SKM-1 treated with dmso at 0.1 percent for 144 hours (cell line): ENCODE data around the gene SIPA1L3.

ENCODE experiments used
- DNase-seq: peaks from one replicate; lab custom pipeline; 2025; ENCODE audit not compliant: unreplicated experiment; lab: John Stamatoyannopoulos, UW

Gene SIPA1L3

GRCh38 chr19:38036707-38037611 lies 130.0 kb downstream of the SIPA1L3 start:
- DNase-seq = no peak

DNA sequence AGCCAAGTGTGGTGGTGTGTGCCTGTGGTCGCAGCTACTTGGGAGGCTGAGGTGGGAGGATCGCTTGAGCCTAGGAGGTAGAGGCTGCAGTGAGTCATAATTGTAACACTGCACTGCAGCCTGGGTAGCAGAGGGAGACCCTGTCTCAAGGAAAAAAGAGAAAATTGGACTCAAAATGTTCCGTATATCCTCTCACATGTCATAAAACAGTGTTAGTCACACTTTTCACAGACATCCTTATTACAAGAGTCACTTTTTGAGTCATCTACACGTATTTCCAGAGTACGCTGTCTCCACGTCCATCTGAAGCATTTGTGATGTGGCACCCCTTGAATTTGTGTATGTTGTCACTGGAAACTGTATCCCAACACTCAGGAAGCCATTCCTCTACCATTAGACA lies 133.0 kb downstream of the SIPA1L3 start:
- no peak for DNase-seq

DNA sequence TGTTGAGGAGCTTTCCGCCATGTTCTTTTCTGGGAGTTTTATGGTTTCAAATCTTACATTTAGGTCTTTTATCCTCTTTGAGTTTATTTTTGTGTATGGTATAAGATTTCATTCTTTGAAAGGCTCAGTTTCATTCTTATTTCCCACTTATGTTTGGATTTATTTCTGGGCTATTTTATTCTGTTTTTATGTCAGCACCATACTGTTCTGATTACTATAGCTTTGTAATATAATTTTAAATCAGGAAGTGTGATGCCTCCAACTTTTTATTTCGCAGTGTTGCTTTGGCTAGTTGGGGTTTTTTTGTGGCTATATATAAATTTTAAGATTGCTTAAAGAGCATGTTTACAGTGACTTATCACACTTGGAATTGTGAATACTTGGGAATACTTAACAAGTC lies 135.1 kb downstream of the SIPA1L3 start:
- DNase-seq = no peak

GRCh38 chr19:38043649-38044144 lies 136.7 kb downstream of the SIPA1L3 start:
- no peak for DNase-seq

- no peak for DNase-seq
Measured at GRCh38 chr19:38044267-38045111, 137.5 kb downstream of the SIPA1L3 start.

DNA sequence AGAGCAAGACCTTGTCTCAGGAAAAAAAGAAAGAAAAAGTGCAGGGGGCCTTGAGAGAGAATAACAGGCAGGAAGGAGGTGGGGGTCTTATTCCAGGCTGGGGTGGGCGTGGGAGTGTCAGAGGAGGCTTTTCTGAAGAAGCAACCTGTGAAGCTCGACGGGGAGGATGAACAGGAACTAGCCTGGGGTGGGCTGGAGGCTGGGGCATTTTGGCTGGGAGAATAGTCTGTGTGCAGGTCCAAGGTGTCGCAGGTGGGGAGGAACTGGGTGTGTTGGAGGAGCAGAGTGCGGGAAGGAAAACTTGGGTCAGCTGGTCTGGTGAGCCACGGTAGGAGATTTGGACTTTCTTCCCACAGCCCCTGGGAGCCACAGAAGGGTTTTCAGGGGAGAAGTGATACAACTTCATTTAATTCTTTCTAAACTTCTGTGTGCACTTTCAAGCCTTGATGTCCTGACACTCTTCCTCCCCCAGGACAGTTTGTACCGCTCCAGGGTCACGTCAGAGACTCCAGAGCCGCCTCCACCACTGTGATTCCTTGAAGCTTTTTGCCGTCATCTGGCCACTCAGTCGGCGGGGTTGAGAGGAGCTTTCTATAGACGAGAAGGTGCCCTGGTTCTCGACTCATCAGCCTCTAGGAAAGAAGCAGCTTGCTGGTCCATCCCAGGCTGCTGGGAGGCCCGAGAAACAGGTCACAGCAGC lies 138.7 kb downstream of the SIPA1L3 start:
- no peak for DNase-seq

DNA sequence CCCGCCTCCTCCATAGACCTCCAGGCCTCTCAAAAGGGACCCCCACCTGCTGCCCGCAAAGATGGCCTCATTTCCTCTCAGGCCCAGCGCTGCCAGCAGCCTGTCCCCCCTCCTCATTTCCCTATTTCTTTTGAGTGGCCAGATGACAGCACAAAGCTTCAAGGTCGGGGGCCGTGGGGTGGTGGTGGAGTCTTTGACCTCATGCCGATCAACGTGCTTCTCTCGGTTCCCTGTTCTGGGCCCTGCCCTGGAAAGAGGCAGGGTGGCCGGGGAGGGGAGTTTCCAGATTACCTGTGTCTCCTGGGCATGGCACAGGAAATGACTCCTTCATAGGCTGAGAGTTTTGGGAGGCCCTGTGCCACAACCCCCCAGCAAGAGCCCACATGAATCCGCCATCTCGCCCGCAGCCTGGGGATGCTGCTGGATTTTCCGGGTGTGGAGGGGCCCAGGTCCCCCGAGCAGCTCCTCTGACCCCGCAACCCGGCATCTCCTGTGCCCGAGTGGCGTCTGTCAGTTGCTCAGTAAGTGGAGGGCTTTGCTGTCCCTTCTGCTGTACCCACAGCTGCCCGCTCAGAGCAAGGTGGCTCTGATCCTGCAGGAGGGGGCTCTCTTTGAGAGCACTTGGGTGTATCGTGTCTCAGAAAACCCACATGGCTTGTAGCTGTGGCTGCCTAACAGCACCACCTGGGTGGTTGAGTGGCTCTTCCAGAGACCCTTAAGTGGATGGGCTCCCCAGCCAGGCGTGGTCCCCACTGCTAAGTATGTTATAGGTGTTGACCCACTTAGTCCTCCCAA lies 139.4 kb downstream of the SIPA1L3 start:
- DNase-seq = no peak

DNA sequence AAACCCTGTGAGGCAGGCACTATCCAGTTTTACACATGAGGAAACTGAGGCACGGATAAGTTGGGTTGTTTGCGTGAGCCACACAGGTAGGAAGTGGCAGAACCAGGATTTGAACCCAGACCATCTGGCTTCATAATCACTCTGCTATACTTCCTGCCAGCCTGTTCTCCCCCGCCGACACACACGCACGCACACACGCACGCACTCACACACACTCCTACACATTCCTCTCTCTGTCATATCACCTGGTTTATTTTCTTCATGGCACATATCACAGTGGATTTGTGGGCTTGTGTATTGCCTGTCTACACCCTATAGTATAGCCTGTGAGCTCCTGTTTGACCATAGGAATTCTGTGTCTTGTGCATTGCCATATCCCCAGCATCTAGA lies 140.0 kb downstream of the SIPA1L3 start:
- DNase-seq = no peak

- no peak for DNase-seq
Measured at GRCh38 chr19:38047641-38048040, 140.6 kb downstream of the SIPA1L3 start.

GRCh38 chr19:38049105-38049649 lies 142.2 kb downstream of the SIPA1L3 start:
- peak; percentile 81 for DNase-seq

- no peak for DNase-seq
Measured at GRCh38 chr19:38055010-38055409, 148.0 kb downstream of the SIPA1L3 start.

- no peak for DNase-seq
Measured at GRCh38 chr19:38055655-38056521, 148.9 kb downstream of the SIPA1L3 start.

- no peak for DNase-seq
Measured at GRCh38 chr19:38056646-38057045, 149.6 kb downstream of the SIPA1L3 start.

GRCh38 chr19:38057959-38058690 lies 151.1 kb downstream of the SIPA1L3 start:
- no peak for DNase-seq

GRCh38 chr19:38059897-38060296 lies 152.9 kb downstream of the SIPA1L3 start:
- no peak for DNase-seq

DNA sequence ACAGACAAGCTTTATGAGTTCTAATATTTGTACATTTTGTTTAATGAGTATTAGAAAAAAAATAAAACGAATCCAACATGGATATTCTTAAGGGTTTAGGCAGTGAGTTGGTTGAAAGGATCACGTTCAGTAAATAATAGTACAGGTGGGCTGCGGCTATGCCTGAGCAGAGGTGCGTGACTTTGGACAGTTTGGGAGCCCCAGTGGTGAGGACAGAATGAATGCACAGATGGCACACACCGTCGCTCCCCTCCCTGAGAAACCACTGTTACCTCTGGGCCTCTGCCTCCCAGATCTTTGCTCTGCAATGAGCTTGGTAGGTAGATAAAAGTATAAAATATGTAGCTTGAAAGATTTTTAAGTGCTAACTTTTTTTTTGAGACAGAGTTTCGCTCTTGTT lies 153.3 kb downstream of the SIPA1L3 start:
- no peak for DNase-seq

DNA sequence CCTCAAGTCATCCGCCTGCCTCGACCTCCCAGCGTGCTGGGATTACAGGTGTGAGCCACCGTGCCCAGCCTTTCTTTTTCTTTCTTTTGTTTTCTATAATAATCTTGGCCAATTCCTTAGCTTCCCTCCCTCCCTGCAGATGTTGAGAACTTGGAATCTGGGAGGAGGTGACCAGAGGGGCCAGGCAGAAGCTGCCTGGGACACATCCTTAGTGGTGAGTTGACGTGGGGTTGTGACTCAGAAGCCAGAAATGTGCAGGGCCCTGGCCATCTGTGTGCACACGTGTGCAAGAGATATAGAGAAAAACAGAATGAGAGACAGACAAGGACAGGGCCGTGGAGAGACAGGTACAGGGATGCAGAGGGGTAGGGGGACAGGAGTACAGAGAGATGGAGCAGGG lies 154.3 kb downstream of the SIPA1L3 start:
- no peak for DNase-seq

DNA sequence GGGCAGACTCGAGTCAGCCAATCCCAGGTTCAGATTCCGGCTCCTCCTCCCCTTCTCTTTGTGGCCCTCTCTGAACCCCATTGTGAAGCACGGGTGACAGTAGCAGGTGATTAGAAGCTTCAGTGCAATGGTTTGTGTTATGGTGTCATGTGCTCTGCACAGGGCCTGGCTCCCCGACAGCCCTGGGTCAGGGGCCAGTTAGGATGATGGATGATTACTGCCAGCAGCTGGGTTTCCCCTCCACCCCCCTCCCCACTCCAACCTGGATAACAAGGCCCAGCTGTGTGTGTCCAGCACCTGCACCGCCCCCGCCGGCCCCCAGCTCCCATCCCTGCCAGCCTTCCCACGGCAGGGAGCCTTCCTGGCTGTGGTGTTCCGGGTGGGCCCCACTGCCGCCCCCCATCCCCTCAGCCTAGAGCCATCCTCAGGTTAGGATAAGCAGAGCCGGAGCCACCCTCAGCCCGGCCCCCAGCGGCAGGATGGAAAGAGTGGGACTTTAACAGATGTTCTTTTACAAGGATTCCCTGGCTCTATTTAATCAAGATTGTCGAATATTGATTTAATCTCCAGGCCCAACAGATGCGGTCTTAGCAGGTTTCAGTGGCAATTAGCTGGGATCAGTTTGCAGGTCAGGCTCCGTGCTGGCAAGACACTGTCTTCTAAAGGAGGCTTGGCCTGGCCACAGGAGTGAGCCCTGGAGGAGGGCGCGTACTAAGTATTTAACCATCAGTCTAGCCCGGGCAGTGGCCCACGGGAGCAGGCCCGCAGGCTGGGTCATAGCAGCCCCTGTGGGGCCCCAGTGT lies 156.2 kb downstream of the SIPA1L3 start:
- no peak for DNase-seq
